SIG-M5 (cell line): Measurements from ENCODE around the gene KNDC1.
"Not testable (repeated sequence)": the region's sequence is repeated elsewhere in the genome, so short reads cannot be mapped to it uniquely, and the experiment has no call there.

Source experiments
- DNase-seq: peaks from one replicate; lab custom pipeline; 2025; lab: John Stamatoyannopoulos, UW

KNDC1 gene, protein sequence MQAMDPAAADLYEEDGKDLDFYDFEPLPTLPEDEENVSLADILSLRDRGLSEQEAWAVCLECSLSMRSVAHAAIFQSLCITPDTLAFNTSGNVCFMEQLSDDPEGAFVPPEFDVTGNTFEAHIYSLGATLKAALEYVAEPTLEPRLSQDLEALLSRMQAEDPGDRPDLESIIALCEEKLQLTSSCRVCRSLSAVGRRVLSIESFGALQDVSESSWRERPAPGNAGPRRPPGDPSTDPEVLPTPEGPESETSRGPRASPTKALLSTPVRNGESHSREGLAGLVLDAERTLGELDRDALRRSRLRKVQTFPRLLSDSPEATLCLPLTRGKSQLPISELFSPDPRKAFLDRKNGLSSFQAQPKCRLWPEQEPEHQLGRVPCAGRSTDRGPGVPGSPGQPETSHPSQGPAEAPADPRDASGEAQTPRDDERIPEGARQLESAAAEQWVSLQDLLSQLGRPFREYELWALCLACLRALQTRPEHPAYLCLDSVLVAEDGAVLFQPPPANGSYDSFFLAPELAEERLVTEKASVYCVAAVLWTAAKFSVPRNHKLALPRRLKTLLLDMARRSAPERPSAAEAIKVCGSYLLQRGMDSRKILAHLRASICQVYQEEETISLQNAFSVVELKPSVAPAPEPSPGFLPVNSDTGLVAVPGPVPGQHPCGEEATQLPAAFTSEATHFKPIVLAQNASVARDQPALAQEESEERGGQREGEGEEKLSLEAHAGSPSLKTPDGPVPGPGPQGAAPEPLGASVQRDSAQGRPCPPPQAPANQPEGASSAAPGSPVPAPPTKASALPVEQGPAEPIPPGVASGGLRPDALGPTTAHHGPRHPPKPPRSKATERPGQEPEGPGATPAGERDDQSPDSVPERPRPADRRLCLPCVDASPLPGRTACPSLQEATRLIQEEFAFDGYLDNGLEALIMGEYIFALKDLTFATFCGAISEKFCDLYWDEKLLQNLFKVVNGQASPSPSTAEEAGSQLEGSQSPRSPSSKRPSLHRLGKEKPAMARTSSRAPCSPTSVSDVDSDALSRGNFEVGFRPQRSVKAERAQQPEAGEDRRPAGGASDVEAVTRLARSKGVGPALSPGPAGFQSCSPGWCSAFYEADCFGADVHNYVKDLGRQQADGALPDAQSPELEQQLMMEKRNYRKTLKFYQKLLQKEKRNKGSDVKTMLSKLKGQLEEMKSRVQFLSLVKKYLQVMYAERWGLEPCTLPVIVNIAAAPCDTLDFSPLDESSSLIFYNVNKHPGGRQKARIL (N-terminal part only)

DNA sequence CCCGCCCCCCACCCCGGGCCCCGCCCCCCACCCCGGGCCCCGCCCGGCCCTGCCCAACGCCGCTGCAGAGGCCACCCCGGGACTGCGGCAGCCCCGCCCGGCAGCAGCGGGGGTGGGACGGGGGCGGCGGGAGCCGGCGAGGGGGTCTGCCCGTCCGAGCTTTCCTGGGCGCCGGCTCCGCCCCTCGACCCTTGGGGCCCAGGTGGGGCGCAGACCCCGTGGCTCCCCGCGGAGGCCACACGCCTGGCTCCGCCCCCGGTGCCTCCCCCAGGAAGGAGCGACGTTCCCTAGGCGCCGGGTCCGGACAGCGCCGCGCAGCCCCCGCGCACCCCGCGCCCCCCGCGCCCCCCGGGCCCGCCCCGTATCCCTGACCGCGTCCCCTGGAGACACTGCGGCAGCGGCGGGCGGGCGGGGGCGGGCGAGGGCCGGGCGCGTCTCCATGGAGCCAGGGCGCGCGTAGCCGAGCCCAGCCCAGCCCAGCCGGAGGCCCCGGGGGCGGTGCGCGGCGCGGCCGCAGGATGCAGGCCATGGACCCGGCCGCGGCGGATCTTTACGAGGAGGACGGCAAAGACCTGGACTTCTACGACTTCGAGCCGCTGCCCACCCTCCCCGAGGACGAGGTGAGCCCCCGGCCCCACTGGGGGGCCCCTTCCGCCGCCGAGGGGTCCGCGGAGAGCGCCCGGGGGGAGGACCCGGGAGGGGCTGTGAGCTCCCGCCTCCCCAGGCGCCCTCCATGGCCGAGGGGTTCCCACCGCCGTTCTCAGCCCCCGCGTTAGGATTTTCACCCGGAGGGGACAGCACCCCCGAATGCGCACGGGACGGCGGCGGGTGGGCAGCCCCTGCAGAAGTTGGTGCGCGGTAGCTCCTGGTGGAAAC is at the start of gene KNDC1:
Gene KNDC1 (plus strand): TSS at position 270 of the 876 bp plus-strand sequence. CDS start 249 bp downstream, at position 519.
- DNase-seq = no peak

DNA sequence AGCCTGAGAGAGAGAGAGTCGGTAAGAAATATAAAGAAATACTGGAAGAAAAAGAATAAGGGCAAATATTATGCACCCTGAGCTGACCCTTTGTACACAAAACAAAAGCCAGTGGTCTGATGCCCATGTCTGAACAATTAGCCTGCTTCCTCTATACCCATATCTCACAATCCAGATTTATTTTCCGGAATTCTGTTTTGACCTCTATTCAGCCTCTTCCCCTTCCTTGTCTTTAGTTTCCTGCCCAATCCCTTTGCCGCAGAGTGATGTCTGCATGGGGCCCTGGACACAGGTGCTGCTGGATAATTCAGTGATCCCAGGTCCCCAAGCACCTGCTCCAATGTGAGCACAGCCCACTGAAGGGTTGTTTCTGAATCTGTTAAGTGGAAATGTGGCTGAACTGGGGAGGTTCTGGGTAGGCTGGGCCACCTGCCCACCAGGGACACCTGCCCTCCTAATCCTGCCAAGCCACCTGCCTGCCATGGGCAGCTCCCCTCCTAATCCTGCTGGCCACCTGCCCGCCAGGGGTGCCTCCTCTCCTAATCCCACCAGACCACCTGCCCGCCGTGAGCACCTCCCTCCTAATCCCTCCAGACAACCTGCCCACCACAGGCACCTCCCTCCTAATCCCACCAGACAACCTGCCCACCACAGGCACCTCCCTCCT is 49.3 kb upstream of the KNDC1 start:
- no peak for DNase-seq

DNA sequence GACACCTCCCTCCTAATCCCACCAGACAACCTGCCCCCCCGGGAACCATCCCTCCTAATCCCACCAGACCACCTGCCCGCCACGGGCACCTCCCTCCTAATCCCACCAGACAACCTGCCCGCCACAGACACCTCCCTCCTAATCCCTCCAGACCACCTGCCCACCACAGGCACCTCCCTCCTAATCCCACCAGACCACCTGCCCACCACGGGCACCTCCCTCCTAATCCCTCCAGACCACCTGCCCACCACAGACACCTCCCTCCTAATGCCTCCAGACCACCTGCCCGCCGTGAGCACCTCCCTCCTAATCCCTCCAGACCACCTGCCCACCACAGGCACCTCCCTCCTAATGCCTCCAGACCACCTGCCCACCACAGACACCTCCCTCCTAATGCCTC is 48.4 kb upstream of the KNDC1 start:
- DNase-seq = not testable (repeated sequence)

DNA sequence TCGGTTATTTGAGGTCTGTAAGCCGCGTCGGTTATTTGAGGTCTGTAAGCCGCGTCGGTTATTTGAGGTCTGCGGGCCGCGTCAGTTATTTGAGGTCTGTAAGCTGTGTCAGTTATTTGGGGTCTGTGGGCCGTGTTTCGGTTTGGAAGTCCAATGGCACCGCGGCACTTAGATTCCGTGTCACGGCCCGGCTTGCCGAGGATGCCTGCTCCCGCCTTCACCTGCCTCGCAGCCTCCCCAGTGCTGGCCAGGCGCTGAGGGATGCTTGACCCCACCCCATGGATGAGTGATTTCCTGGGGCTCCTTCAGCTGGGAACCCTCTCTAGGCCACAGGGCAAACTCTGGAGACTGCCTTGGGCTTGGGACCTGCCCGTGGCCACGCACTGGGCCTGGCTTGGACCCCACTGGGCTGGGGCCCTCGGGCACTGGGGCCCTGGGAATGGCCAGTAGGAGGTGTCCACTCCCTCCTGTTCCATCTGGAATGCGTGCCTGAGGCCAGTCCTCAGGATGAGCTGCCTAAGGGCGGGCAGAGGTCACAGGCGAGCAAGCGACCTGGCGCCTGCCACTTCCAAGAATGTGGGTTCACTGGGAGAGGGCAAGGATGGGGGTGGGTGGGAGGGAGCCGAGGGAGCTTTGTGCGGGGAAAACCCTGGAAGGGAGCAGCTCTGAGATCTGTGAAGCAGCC is 46.7 kb upstream of the KNDC1 start:
- no peak for DNase-seq

DNA sequence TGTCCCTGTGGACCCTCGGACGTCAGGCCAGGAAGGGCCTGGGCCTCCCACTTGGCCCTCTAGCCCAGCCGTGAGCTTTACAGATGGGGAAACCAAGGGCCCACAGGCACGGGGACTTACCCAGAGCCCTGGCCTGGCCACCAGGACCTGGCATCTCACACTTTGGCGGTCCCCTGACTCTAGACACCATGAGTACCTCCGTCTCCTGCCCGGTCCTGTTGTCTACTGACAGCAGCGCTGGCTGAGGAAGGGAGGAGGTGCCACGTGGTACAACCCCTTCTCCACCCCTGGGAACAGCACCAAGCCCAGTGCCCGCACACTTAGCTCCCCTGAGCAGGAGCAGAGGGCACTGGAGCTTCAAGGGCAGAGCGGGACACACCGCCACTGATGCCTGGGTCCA is 46.2 kb upstream of the KNDC1 start:
- no peak for DNase-seq

DNA sequence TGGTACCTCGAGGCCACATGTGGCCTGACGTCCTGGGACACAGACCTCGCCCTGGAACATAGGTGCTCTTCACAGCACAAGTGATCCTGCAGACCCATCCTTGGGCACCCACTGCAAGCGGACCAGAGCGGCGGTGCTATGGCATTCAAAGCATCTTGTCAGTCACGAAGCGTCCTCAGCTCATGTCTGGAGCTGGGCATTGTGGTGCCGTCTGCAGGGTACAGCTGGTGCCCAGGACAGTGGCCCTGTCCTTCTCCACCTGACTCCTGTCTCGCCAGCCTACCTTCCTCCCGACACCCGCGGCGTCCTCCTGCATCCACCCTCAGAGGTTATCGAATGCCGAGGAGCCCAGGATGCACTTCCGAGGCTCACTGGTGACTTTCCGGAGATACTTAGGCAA is 45.8 kb upstream of the KNDC1 start:
- DNase-seq = no peak

DNA sequence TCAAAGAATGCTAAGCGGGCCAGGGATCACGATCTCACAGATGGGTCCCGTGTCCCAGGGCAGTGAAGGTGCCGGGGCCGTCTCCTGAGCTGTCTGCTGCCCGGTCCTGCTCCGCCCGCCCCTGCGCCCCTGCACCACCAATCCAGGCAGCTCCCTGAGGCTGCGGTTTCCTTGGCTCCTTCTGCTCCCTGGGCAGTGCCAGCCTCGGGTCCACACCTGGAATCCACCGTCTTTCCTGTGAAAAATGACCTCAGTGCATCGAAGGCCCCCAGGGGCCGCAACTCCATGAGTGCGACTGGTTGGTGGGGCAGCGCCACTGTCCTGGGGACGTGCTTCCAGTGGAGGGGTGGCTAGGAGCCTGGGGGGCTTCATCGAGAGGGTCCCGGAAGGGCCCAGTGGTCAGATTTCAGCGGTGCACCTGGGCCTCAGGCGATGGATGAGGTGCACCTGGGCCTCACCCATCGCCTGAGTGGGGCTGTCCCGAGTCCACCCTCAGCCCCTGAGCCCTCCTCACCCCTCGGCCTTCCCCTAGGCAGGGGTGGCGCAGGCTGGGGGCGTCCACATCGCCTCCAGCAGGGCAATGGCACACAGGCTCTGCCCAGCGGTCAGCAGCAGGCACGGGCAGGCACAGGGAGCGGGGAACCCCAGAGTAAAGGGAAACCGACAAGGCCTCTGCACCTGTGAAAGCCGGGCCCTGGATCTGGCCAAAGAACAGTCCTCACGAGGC is 45.1 kb upstream of the KNDC1 start:
- DNase-seq = no peak

DNA sequence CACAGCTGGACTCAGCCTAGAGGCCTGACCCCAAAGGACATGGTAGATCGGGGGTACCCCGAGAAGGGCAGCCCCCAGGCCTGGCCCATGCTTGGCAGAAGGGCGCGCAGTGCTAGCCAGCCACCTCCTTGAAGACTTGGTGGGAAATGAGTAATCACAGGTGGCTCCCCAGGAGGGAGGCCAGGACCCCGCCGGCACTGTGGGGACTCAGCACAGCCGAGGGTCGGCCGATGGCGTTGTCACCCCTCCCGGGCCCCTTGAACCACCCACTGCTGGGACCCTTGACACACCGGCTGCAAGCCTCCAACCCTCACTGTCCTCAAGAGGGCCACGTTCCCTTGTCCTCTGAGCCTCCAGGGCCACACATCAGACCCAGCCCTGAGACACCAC is 44.6 kb upstream of the KNDC1 start:
- DNase-seq = no peak

DNA sequence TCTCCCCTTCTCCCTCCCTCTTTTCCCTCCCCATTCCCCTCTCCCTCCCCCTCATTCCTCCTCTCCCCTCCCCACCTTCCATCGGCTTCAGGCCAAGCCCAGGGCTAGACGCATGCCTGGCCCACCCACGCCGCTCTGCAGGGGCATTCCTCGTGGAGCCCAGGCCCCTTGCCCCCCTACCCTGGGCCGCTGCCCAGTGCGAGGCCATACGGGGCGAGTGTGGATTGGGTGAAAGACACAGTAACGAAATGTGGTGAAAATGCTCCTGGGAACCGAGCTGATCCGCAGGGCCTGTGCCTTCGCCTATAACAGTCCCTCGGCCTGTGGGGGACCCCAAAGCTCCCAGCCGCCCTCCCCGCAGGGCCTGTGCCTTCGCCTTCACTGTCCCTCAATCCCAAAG is 44.0 kb upstream of the KNDC1 start:
- no peak for DNase-seq

DNA sequence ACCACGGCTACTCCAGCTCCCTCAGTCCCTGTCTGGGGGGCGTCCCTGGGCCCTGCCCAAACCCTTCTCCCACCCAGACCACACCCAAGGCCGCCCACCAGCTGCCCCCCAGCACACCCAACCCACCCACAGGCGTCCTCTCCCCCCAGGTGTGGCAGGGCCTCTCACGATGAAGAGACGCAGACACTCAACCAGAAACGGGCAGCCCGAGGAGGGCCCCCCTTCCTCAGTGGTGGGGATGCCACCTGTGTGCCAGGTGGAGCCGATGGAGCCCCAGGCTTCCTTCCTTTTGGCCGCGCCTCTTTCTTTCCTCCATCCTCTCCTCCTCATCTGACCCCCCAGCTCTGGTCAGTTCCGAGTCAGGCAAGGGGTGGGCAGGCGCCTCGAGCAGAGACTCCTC is 43.6 kb upstream of the KNDC1 start:
- DNase-seq = no peak

DNA sequence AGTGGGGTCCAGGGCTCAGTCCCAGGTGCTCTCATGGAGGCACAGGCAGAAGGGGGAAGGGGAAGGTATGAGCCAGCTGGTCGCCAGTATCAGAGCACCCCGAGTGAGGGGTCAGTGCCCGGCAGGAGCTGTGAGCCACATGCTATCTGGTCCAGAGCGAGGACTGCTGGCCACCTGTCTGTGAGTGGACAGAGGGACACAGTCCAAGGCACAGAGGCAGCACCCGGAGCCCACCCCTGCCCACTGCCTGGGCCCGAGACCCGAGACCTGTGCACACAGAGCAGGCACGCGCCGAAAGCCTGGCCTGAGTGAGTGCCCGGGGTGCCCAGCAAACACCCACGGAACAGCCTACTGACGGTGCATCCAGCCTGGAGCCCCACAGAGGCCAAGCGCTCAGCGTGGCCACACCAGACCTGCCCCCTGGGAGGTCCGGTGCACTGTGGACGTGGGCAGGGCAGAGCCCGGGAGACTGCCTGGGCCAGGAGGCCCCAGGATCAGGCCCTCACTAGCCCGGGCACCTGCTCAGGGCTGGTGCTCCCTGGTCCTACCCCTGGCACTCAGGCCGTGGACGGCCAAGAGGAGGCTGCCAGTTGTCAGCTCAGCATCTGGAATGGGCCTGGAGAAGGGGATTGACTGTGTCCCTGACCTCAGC is 42.9 kb upstream of the KNDC1 start:
- DNase-seq = no peak

DNA sequence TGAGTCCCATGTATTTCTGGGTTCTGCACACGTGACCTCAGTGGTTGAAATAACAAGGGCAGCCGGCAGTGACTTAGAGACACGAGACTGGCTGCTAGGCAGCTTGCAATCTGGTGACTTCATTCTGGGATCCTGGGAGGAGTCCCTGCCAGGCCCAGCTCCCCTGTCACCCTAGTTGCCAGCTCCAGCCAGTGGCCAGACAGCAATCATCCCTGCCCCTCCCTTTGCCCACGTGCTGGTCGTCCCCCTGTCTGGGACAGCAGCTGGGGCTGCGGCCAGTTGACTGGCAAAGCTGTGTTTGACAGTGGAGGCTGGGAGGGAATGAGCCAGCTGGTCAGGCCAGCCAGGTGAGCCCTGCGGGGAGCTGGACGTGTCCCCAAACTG is 42.3 kb upstream of the KNDC1 start:
- no peak for DNase-seq

DNA sequence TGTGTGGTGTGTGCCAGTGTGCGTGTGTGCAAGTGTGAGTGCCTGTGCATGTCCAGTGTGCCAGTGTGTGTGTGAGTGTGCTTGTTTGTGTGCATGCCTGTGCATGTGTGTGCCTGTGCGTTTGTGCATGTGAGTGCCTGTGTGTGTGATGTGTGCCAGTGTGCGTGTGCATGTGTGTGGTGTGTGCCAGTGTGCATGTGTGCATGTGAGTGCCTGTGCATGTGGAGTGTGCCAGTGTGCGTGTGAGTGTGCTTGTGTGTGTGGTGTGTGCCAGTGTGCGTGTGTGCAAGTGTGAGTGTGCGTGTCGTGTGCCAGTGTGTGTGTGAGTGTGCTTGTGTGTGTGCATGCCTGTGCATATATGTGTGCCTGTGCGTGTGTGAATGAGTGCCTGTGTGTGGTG is 38.5 kb upstream of the KNDC1 start:
- DNase-seq = no peak

DNA sequence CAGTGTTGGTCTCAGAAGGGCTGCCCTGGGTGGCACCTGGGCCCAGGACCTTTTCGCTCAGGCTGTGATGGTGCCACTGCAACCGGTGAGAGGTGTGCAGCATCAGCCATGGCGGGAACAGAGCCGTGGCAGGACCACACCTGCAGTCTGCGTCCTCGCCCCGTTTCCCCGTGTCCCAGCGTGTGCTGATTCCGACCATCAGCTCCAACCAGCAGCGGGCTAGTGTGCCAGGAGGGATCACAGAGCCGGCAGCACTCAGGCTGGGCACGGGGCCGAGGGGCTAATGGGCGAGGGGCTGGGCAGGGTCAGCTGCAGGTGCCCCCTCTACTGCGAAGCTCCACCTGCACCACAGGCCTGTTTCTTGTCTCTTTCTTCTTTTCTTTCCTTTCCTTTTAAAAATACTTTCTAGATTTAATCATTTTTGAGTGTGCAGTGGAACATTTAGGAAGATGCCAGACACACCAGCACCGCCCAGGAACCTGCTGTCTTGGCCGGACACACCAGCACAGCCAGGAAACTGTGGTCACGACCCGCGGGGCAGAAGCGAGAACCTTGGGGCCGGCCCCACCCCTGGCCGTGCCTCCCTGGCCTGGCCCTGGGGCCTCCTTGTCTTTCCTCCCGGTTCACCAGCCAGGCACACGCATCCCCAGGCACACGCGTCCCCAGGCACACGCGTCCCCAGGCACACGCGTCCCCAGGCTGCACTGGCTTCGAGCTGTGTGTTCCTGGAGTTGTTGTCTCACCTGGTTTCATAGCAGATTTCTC is 37.7 kb upstream of the KNDC1 start:
- no peak for DNase-seq

DNA sequence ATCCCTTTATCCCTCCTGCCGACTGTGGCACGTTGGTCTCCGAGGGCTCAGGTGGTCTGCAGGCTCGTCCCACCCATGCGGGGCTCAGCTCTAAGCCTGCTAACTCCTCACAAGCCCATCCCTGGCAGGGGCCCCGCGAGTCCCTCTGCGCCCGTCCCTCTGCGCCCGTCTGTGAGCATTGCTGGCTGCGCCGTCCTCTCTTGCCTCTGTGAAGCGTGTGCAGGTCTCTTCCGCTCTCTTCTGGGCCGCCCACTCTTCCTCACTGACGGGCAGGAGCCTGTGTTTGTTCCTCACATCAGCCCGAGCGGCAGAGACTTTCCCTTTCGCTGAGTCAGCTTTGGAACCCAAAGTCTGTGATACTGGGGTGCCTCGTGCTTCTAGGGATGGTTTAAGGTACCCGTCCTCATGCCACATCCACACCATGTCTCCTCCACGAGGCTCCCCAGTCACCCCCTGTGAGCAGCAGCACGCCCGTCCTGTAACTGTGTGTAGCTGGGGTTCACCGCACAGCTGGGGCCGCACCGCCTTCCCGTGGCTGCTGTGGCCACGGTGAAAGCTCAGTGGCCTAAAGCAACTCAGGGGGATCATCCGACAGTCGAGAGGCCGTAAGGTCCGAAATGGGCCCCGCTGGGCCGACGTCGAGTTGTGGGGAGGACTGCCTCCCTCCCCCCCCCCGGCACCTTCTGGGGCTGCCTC is 36.8 kb upstream of the KNDC1 start:
- no peak for DNase-seq

DNA sequence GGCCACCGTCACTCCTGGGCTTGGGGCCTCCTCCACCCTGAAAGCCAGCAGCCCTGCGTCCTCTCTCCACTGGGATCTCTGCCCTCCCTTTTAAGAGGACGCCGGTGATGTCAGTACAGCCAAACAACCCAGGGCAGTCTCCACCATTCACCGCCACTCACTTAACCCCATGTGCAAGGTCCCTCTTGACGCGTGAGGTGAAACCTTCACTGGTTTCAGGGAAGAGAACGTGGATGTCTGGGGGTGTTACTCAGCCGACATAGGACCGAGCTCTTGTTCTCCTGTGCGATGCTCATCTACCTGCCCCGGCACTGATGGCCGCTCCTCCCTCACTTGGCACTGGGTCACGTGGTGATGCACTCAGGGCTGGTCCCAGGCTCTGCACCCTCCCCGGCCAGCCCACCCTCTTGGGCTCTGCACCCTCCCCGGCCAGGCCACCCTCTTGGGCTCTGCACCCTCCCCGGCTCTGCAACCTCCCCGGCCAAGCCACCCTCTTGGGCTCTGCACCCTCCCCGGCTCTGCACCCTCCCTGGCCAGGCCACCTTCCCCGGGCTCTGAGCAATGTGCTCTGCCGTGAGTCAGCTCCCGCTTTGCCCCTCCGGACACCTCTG is 36.2 kb upstream of the KNDC1 start:
- no peak for DNase-seq
